Erythroblast (primary cell): ENCODE results near the gene FAM227B.
"Not testable (repeated sequence)": the region's sequence is repeated elsewhere in the genome, so short reads cannot be mapped to it uniquely, and the experiment has no call there.

Experiments
- DNase-seq, 2 experiments: peaks; one replicate each; lab custom pipeline; 2025; lab: John Stamatoyannopoulos, UW
- GATA1 ChIP-seq: IDR thresholded peaks from 2 replicates; pipeline ENCODE4 v1.6.1; 2011; ENCODE audit warnings: low read depth, mild to moderate bottlenecking, control low read depth, low read length, moderate library complexity
- POLR2A ChIP-seq: IDR thresholded peaks from 2 replicates; pipeline ENCODE4 v1.6.1; 2011; ENCODE audit warnings: mild to moderate bottlenecking, low read length

The FAM227B gene

GRCh38 chr15:49492830-49493229 lies 127.8 kb downstream of the FAM227B start:
- TF ChIP-seq POLR2A (no peak), GATA1 (no peak)
- no peak for DNase-seq

- TF ChIP-seq GATA1 (no peak), POLR2A (no peak)
- DNase-seq: no peak
Observed at GRCh38 chr15:49492151-49492550, 128.5 kb downstream of the FAM227B start.

GRCh38 chr15:49490966-49491365 lies 129.7 kb downstream of the FAM227B start:
- TF ChIP-seq GATA1: no peak
- no peak for TF ChIP-seq POLR2A
- DNase-seq: no peak

- not testable (repeated sequence) for DNase-seq
Observed at GRCh38 chr15:49485401-49485800, 135.2 kb downstream of the FAM227B start.

- DNase-seq: not testable (repeated sequence)
Observed at GRCh38 chr15:49478982-49479381, 141.6 kb downstream of the FAM227B start.

- DNase-seq: not testable (repeated sequence)
Observed at GRCh38 chr15:49478021-49478420, 142.6 kb downstream of the FAM227B start.

GRCh38 chr15:49473031-49473430 lies 147.6 kb downstream of the FAM227B start:
- TF ChIP-seq POLR2A: no peak
- TF ChIP-seq GATA1: no peak
- no peak for DNase-seq

- DNase-seq: no peak
- TF ChIP-seq GATA1 (no peak), POLR2A (no peak)
Observed at GRCh38 chr15:49472338-49472737, 148.3 kb downstream of the FAM227B start.

- TF ChIP-seq POLR2A (no peak), GATA1 (no peak)
Observed at GRCh38 chr15:49471733-49472132, 148.9 kb downstream of the FAM227B start.

GRCh38 chr15:49471248-49471647 lies 149.4 kb downstream of the FAM227B start:
- peak; percentile 37 to 67 for DNase-seq

More at GRCh38 chr15:49471733-49472132, 148.9 kb downstream of the FAM227B start:
- no peak for DNase-seq

GRCh38 chr15:49468481-49468839 lies 152.2 kb downstream of the FAM227B start:
- no peak for DNase-seq
- no peak for TF ChIP-seq GATA1
- TF ChIP-seq POLR2A: no peak

- TF ChIP-seq POLR2A (no peak), GATA1 (no peak)
- DNase-seq: no peak
Observed at GRCh38 chr15:49467746-49468480, 152.7 kb downstream of the FAM227B start.

GRCh38 chr15:49466119-49466518 lies 154.5 kb downstream of the FAM227B start:
- TF ChIP-seq POLR2A (no peak), GATA1 (no peak)
- DNase-seq: no peak

GRCh38 chr15:49464522-49464921 lies 156.1 kb downstream of the FAM227B start:
- DNase-seq: no peak
- no peak for TF ChIP-seq POLR2A
- no peak for TF ChIP-seq GATA1

- no peak for DNase-seq
- TF ChIP-seq POLR2A (no peak), GATA1 (no peak)
Observed at GRCh38 chr15:49462232-49462844, 158.3 kb downstream of the FAM227B start.
